Activated CD4-positive, CD25-positive, alpha-beta regulatory T cell (primary cell): ENCODE measurements around the gene LSM14A.
"Not testable (repeated sequence)": the region's sequence is repeated elsewhere in the genome, so short reads cannot be mapped to it uniquely, and the experiment has no call there.

Experiments used
- DNase-seq, 4 experiments: peaks; one replicate each; lab custom pipeline; 2025; lab: John Stamatoyannopoulos, UW

Gene LSM14A

GRCh38 chr19:34158966-34159365 is 13.3 kb upstream of the LSM14A start:
- not testable (repeated sequence) for DNase-seq

- DNase-seq = not testable (repeated sequence)
These were observed 12.8 kb upstream of the LSM14A start for GRCh38 chr19:34159541-34159940.

GRCh38 chr19:34161902-34162301 is 10.4 kb upstream of the LSM14A start:
- not testable (repeated sequence) for DNase-seq

GRCh38 chr19:34165295-34165738 is 7.0 kb upstream of the LSM14A start:
- DNase-seq = no peak

GRCh38 chr19:34169475-34170199 is 2.7 kb upstream of the LSM14A start:
- not testable (repeated sequence) for DNase-seq

- peak in 2 of 4 experiments; percentile 14 to 35 for DNase-seq
These were observed 796 bp upstream of the LSM14A start for GRCh38 chr19:34171539-34171876.

GRCh38 chr19:34172661-34173192 is 423 bp downstream of the LSM14A start:
- peak in 1 of 4 experiments; percentile 40 for DNase-seq

- DNase-seq = no peak
These were observed 1.1 kb downstream of the LSM14A start for GRCh38 chr19:34173193-34173956.

- DNase-seq = not testable (repeated sequence)
These were observed 2.9 kb downstream of the LSM14A start for GRCh38 chr19:34175173-34175572.

GRCh38 chr19:34176581-34176980 is 4.3 kb downstream of the LSM14A start:
- no peak for DNase-seq

GRCh38 chr19:34178274-34178610 is 5.9 kb downstream of the LSM14A start:
- DNase-seq = no peak

GRCh38 chr19:34179066-34179465 is 6.8 kb downstream of the LSM14A start:
- no peak for DNase-seq

- DNase-seq = no peak
These were observed 8.0 kb downstream of the LSM14A start for GRCh38 chr19:34180273-34180672.

GRCh38 chr19:34180709-34181108 is 8.4 kb downstream of the LSM14A start:
- no peak for DNase-seq

- no peak for DNase-seq
These were observed 9.0 kb downstream of the LSM14A start for GRCh38 chr19:34181111-34181864.

- DNase-seq = no peak
These were observed 9.8 kb downstream of the LSM14A start for GRCh38 chr19:34182125-34182524.

- no peak for DNase-seq
These were observed 12.7 kb downstream of the LSM14A start for GRCh38 chr19:34184880-34185491.

GRCh38 chr19:34186205-34186604 is 13.9 kb downstream of the LSM14A start:
- DNase-seq = no peak

GRCh38 chr19:34187011-34187410 is 14.7 kb downstream of the LSM14A start:
- DNase-seq = no peak

- no peak for DNase-seq
These were observed 16.1 kb downstream of the LSM14A start for GRCh38 chr19:34188408-34188807.

GRCh38 chr19:34189199-34189916 is 17.1 kb downstream of the LSM14A start:
- no peak for DNase-seq
